Activated T-helper 1 cell treated with Interleukin-2 at 50 U/mL for 16 hours (primary cell): ENCODE data around the gene PDPR.
"Not testable (repeated sequence)": the region's sequence is repeated elsewhere in the genome, so short reads cannot be mapped to it uniquely, and the experiment has no call there.

ENCODE experiments used
- DNase-seq: peaks from one replicate; pipeline ENCODE4 v3.0.0-alpha.2; 2020; ENCODE audit warnings: low read depth

The PDPR gene

GRCh38 chr16:70162041-70162451 lies 47.9 kb downstream of the PDPR start:
- no peak for DNase-seq

DNA sequence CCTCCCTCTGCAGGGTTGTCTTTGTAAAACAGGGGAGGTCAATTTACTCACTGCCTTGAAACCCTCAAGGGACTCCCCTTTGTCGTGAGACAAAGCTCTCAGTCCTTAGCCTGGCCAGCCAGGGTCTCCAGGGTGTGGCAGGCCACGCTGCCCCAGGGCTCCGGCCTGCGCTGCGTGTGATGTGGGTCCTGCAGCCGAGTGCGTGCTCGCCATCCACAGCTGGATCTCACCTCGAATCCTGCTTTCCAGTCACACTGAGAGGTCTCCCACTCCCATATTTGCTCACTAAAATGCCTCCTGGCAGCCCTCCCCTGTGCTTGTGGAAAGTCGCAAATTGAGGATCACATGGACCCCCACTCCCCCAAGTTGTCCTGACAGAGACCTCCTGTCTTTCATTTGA lies 49.5 kb downstream of the PDPR start:
- no peak for DNase-seq

DNA sequence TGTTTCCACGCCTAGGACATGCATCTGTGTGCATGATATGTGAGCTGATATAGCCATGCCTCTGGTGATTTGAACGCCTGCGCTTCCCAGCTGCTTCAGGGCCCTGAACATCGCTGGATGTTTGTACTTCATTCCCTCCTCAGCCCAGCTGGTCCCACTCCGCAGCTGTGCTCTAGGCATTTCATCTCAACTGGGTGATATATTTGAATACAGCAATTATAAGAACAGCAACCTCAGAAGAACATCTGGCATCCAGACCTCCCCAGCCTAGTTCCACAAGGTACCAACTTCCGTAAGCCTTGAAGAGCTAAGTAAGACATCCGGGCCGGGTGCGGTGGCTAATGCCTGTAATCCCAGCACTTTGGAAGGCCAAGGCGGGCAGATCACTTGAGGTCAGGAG lies 52.6 kb downstream of the PDPR start:
- not testable (repeated sequence) for DNase-seq

DNA sequence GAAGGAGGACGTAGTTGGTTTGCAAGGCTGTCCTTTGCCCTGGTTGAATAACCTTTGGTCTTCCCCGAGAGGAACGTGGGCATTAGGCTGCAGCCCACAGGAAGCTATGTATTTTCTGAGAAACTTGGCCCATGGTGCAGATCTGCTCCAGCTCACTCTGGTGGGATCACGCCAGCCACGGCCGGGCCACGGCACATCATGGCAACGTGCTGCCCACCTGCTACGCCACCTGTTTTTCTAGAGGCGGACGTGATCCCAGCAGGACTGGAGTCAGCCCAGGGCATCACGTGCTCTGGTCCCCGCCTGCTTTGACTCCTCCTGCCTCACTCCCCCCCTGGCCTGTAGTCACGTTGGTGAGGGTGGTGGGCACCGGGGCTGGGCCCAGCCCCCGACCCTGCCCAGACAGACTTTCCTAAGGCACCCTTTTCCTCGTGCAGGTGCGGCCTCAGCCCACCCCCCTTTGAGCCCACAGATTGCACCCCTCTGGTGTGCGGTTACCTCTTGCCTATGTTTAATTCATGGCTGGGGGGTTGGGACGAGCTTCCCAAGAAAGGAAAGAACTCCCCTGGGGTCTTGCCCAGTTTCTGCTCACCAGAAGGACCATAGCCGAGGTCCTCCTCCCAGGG lies 59.2 kb downstream of the PDPR start, which contains the start of gene CLEC18C:
Gene CLEC18C, plus strand, starts transcription at position 576 of the 626 bp plus-strand sequence. CDS start 492 bp downstream, outside the sequence.
- not testable (repeated sequence) for DNase-seq

DNA sequence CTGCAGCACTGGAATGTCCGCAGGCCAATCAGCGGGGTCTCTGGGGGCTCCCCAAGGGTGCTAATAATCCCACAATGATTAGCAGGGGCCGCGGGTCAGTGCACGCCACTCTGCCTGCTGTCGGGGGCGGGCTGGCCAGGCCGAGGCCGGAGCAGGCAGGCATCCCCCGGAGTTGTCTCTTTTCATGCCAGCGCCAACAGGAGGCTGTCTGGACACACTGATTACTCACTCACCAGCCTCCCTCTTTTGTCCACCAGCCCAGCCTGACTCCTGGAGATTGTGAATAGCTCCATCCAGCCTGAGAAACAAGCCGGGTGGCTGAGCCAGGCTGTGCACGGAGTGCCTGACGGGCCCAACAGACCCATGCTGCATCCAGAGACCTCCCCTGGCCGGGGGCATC lies 59.8 kb downstream of the PDPR start:
- DNase-seq: not testable (repeated sequence)

- DNase-seq: not testable (repeated sequence)
Measured at GRCh38 chr16:70174387-70174932, 60.3 kb downstream of the PDPR start.

DNA sequence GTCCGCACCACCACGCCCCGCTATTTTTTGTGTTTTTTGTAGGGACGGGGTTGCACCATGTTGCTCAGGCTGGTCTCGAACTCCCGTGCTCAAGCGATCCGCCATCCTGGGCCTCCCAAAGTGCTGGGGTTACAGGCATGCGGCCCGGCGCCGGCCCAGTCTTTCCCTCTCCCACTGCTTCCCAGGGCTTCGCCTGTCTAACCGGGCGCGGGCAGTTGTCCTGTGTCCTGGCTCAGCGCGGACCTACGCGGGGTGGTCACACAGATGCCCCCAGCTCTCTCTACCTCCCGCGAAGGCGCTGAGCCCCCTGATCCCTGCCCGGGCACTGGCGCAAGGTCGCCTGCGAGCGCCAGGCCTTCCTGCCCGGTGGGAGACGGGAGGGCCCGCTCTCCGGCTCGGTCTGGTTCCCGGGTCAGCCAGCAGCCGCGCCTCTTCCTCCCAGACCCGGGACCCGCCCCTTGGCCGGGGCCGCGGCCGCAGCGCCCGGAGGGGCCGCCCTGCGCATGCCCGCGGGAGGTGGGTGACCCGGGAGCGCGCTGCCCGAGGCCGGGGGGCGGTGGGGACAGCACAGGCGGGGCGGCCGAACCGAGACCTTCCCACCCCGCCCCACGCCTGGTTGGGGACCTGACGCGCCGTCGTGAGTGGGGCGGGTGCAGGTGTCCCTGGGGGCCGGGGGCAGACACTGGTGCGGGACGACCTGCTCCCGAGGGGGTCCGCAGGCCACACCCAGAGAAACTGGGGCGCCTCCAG lies 73.9 kb downstream of the PDPR start:
- not testable (repeated sequence) for DNase-seq

DNA sequence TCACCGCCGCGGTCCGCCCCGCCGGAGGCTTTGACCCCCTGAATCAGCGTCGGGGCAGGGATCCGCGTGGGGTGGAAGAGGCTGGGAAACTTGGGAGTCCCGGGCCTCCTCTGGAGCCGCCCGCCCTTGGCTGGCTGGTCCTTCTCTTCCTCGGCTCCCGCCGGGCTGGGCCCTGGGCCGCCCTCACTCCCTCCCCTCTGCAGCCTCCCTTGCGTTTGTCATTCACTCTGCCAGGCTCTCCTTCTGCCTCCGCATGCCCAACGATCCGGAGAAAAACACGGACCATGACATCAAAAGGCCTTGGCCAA lies 74.4 kb downstream of the PDPR start:
- not testable (repeated sequence) for DNase-seq

DNA sequence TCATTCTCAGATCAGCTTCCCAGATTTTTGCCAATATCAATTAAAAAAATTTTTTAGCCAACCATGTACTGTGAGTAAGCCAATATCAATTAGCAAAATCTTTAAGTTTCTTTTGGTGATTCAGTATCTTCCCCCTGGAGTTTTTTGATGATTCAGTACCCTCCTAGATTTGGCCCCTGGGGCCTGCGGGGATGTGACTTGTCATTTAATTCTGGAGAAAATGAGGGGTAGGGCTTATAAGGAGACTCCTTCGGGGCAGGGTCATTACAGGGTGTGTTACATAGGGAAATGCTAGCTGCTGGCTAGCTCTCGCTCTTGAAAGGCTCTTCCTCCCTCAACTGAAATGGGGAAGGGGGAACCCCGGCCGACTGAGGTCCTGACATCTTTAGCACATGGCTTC lies 76.4 kb downstream of the PDPR start:
- not testable (repeated sequence) for DNase-seq

DNA sequence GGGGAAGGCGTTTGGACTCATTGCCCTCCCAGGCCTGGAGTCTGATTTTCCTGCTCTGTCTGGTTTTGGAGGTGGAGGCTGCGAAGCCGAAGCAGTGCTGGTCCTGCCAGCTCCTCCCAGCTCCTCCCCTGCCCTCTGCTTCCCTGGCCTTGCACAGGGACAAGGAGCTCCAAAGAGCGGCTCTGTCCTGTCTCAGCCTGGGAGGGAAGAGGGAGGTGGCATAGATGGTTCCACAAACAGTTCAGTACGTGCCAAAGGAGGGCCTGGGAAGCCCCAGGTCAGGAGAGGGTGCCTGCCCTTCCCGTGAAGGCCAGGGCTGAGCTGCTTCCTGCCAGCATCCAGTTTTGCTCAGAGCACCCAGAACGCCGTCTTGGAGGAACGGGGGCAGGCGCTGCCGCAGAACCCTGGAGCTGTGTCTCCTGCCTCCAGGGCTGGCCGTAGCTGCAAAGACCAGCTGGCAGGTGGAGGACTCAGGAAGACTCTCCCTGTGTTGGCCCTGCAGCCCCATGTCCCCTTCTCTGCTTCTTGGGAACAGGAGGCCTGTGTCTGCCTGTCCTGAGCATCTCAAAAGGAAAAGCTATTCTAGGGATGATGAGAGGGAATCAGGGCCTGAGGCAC lies 82.7 kb downstream of the PDPR start:
- not testable (repeated sequence) for DNase-seq

GRCh38 chr16:70197611-70198010 lies 83.5 kb downstream of the PDPR start:
- not testable (repeated sequence) for DNase-seq

DNA sequence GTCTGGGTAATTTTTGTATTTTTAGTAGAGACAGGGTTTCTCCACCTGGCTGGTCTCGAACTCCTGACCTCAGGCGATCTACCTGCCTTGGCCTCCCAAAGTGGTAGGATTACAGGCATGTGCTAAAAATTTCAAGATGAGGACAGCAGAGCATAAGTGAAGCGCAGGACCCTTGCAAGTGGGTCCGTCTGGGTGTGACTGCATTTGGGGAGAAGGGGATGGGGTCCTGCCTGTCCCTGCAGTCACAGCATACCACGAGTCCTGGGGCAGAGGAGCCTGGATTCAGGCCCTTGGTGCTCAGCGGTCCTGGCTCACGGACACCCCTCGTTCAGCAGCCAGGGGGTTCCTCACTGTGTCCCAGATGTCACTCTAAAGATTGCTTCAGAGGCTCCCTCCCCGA lies 84.1 kb downstream of the PDPR start:
- DNase-seq: not testable (repeated sequence)

DNA sequence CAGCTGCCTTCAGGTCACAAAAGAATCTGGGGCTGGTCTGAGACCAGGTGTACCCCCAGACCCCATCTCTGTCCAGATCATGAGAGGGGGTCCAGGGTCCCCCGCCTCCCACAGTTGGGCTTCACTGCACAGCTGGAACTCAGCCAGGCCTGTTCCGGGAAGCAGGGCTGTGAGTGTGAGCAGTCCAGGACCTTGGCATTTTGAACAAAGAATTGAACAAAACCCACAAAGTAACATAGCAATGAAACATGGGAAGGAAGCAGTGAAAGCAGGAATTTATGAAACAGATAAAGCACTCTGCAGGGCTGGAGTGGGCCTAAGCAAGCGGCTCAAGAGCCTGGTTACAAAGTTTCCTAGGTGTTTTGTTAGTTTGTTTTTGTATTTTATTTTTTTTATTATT lies 84.5 kb downstream of the PDPR start:
- DNase-seq: not testable (repeated sequence)

GRCh38 chr16:70199170-70199569 lies 85.0 kb downstream of the PDPR start:
- DNase-seq: not testable (repeated sequence)

DNA sequence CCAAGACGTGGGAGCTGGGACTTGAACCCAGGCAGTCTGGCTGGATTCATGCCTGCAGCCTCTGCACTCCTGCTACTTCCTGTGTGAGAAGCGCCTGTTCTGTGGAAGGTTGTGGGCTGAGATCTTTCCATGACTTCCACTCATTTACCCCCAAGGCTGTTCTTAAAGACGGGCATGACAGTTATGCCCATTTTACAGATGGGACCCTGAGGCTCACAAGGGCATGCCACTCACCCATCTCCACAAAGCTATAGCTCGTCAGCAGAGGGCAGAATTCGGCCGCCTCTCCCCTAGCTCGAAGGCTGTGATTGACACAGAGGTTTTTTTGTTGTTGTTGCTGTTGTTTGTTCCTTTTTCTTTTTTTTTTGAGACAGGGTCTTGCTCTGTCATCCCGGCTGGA lies 85.9 kb downstream of the PDPR start:
- DNase-seq: not testable (repeated sequence)

GRCh38 chr16:70203508-70203907 lies 89.4 kb downstream of the PDPR start:
- not testable (repeated sequence) for DNase-seq

GRCh38 chr16:70204010-70204409 lies 89.9 kb downstream of the PDPR start:
- DNase-seq: not testable (repeated sequence)

DNA sequence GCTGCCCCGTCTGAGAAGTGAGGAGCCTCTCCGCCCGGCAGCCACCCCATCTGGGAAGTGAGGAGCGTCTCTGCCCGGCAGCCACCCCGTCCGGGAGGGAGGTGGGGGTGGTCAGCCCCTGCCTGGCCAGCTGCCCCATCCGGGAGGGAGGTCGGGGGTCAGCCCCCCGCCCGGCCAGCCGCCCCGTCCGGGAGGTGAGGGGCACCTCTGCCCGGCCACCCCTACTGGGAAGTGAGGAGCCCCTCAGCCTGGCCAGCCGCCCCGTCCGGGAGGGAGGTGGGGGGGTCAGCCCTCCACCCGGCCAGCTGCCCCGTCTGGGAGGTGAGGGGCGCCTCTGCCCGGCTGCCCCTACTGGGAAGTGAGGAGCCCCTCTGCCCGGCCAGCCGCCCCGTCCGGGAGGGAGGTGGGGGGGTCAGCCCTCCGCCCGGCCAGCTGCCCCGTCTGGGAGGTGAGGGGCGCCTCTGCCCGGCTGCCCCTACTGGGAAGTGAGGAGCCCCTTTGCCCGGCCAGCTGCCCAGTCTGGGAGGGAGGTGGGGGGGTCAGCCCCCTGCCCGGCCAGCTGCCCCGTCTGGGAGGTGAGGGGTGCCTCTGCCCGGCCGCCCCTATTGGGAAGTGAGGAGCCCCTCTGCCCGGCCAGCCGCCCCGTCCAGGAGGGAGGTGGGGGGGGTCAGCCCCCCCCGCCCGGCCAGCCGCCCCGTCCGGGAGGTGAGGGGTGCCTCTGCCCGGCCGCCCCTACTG lies 90.7 kb downstream of the PDPR start:
- DNase-seq: not testable (repeated sequence)

DNA sequence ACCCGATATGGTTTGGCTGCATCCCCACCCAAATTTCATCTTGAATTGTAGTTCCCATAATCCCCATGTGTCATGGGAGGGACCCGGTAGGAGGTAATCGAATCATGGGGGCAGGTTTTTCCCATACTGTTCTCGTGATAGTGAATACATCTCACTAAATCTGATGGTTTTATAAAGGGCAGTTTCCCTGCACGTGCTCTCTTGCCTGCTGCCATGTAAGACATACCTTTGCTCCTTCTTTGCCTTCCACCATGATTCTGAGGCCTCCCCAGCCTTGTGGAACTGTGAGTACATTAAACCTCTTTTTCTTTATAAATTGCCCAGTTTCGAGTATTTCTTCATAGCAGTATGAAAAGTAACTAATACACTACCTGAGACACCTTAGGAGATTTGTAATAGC lies 92.2 kb downstream of the PDPR start:
- DNase-seq: not testable (repeated sequence)
